K562 (cell line): ENCODE measurements around the gene S100P. TPM values are rescaled to one million over a fixed set of nuclear protein-coding genes. Genes with fewer than 3 reads are reported as not detected.

Source experiments
- polyA plus RNA-seq, 8 experiments: library from polyadenylated mRNA; depleted of rRNA in 4 of 8; stranded (reverse) in 5 of 8; unstranded in 3 of 8; fragments of >200 nt; fragmentation: Nextera tagmentation in 2 of 8; fragmentation: Illumina TruSeq in 1 of 8; extraction: Ambion mirVana in 2 of 8; extraction: Trizol in 1 of 8; gene quantifications; 2 replicates each; pipeline versions ENCODE4 v1.2.1 to v1.2.3, GENCODE V29; 2011 to 2014; ENCODE audit warnings: inconsistent platforms in 1 of 8, missing spikeins in 1 of 8
- total RNA-seq, 7 experiments: library from RNA; depleted of rRNA in 6 of 7; stranded (reverse); fragments of >200 nt in 6 of 7; fragmentation: Illumina TruSeq in 2 of 7; extraction: Trizol in 2 of 7; gene quantifications; 2 replicates each; pipeline versions ENCODE4 v1.2.1 to v1.2.3, GENCODE V29; 2011 to 2021; ENCODE audit warnings: low replicate concordance in 1 of 7

Gene S100P
- total and polyA plus RNA-seq, 9 of the 15 experiments (the other 6 are each of a cell fraction or from before 2014, with no cell fraction given) = 4.1 to 23.8 (median 7.5) TPM

Other genes with a start within 250 kb of the S100P start
- not detected in 2 replicates for gene PPP2R2C, start 221.3 kb upstream of the S100P start, total RNA-seq (2014; rRNA removed)
- gene PPP2R2C, start 221.3 kb upstream of the S100P start, total RNA-seq (2014; rRNA removed; fragmentation: Illumina TruSeq; extraction: Trizol) = not detected in 2 replicates
- not detected in 2 replicates for gene PPP2R2C, start 221.3 kb upstream of the S100P start, total RNA-seq (2015; rRNA removed; fragmentation: Illumina TruSeq; extraction: Trizol)
- 0.04 TPM in 1 of 2 replicates, not detected in the other for gene PPP2R2C, start 221.3 kb upstream of the S100P start, total RNA-seq (2021)
- gene PPP2R2C, start 221.3 kb upstream of the S100P start, polyA plus RNA-seq (2011; rRNA removed) = 0.06 TPM in 1 of 2 replicates, not detected in the other
- gene PPP2R2C, start 221.3 kb upstream of the S100P start, polyA plus RNA-seq (2014; fragmentation: Illumina TruSeq; extraction: Trizol) = not detected in 2 replicates
- not detected for gene PPP2R2C, start 221.3 kb upstream of the S100P start, polyA plus RNA-seq (2014; fragmentation: Nextera tagmentation; extraction: Ambion mirVana)
- gene PPP2R2C, start 221.3 kb upstream of the S100P start, polyA plus RNA-seq (2014; rRNA removed) = not detected in 2 replicates
- gene MAN2B2, start 118.7 kb upstream of the S100P start, total RNA-seq (2014; rRNA removed) = 5.3 and 6.0 TPM in 2 replicates
- 1.7 TPM in 2 replicates for gene MAN2B2, start 118.7 kb upstream of the S100P start, total RNA-seq (2014; rRNA removed; fragmentation: Illumina TruSeq; extraction: Trizol)
- gene MAN2B2, start 118.7 kb upstream of the S100P start, total RNA-seq (2015; rRNA removed; fragmentation: Illumina TruSeq; extraction: Trizol) = 3.8 and 4.1 TPM in 2 replicates
- 8.5 and 8.8 TPM in 2 replicates for gene MAN2B2, start 118.7 kb upstream of the S100P start, total RNA-seq (2021)
- 2.5 and 3.7 TPM in 2 replicates for gene MAN2B2, start 118.7 kb upstream of the S100P start, polyA plus RNA-seq (2011; rRNA removed)
- 3.7 and 4.8 TPM in 2 replicates for gene MAN2B2, start 118.7 kb upstream of the S100P start, polyA plus RNA-seq (2014; fragmentation: Illumina TruSeq; extraction: Trizol)
- gene MAN2B2, start 118.7 kb upstream of the S100P start, polyA plus RNA-seq (2014; fragmentation: Nextera tagmentation; extraction: Ambion mirVana) = under 1 TPM; 0.21 to 0.27 TPM
- gene MAN2B2, start 118.7 kb upstream of the S100P start, polyA plus RNA-seq (2014; rRNA removed) = 4.2 and 4.9 TPM in 2 replicates
- gene MRFAP1, start 53.2 kb upstream of the S100P start, total RNA-seq (2014; rRNA removed) = 147 and 234 TPM in 2 replicates
- gene MRFAP1, start 53.2 kb upstream of the S100P start, total RNA-seq (2014; rRNA removed; fragmentation: Illumina TruSeq; extraction: Trizol) = 151 and 173 TPM in 2 replicates
- 163 and 171 TPM in 2 replicates for gene MRFAP1, start 53.2 kb upstream of the S100P start, total RNA-seq (2015; rRNA removed; fragmentation: Illumina TruSeq; extraction: Trizol)
- 257 and 270 TPM in 2 replicates for gene MRFAP1, start 53.2 kb upstream of the S100P start, total RNA-seq (2021)
- 123 and 143 TPM in 2 replicates for gene MRFAP1, start 53.2 kb upstream of the S100P start, polyA plus RNA-seq (2011; rRNA removed)
- 185 and 221 TPM in 2 replicates for gene MRFAP1, start 53.2 kb upstream of the S100P start, polyA plus RNA-seq (2014; fragmentation: Illumina TruSeq; extraction: Trizol)
- 10 to 100 TPM; 46.0 to 59.9 TPM for gene MRFAP1, start 53.2 kb upstream of the S100P start, polyA plus RNA-seq (2014; fragmentation: Nextera tagmentation; extraction: Ambion mirVana)
- 251 and 255 TPM in 2 replicates for gene MRFAP1, start 53.2 kb upstream of the S100P start, polyA plus RNA-seq (2014; rRNA removed)
- gene MRFAP1L1, start 16.0 kb downstream of the S100P start, total RNA-seq (2014; rRNA removed) = 74.2 and 78.8 TPM in 2 replicates
- 85.7 and 86.2 TPM in 2 replicates for gene MRFAP1L1, start 16.0 kb downstream of the S100P start, total RNA-seq (2014; rRNA removed; fragmentation: Illumina TruSeq; extraction: Trizol)
- gene MRFAP1L1, start 16.0 kb downstream of the S100P start, total RNA-seq (2015; rRNA removed; fragmentation: Illumina TruSeq; extraction: Trizol) = 83.3 and 90.6 TPM in 2 replicates
- gene MRFAP1L1, start 16.0 kb downstream of the S100P start, total RNA-seq (2021) = 51.3 and 53.6 TPM in 2 replicates
- gene MRFAP1L1, start 16.0 kb downstream of the S100P start, polyA plus RNA-seq (2011; rRNA removed) = 59.5 and 83.8 TPM in 2 replicates
- 74.8 and 87.6 TPM in 2 replicates for gene MRFAP1L1, start 16.0 kb downstream of the S100P start, polyA plus RNA-seq (2014; fragmentation: Illumina TruSeq; extraction: Trizol)
- gene MRFAP1L1, start 16.0 kb downstream of the S100P start, polyA plus RNA-seq (2014; fragmentation: Nextera tagmentation; extraction: Ambion mirVana) = 10 to 100 TPM; 37.6 to 48.1 TPM
- 104 and 111 TPM in 2 replicates for gene MRFAP1L1, start 16.0 kb downstream of the S100P start, polyA plus RNA-seq (2014; rRNA removed)
- 31.6 and 38.3 TPM in 2 replicates for gene BLOC1S4, start 22.3 kb downstream of the S100P start, total RNA-seq (2014; rRNA removed)
- gene BLOC1S4, start 22.3 kb downstream of the S100P start, total RNA-seq (2014; rRNA removed; fragmentation: Illumina TruSeq; extraction: Trizol) = 10.0 and 11.2 TPM in 2 replicates
- 10.5 and 10.8 TPM in 2 replicates for gene BLOC1S4, start 22.3 kb downstream of the S100P start, total RNA-seq (2015; rRNA removed; fragmentation: Illumina TruSeq; extraction: Trizol)
- gene BLOC1S4, start 22.3 kb downstream of the S100P start, total RNA-seq (2021) = 29.4 and 31.1 TPM in 2 replicates
- gene BLOC1S4, start 22.3 kb downstream of the S100P start, polyA plus RNA-seq (2011; rRNA removed) = 21.0 and 25.5 TPM in 2 replicates
- 10.3 and 15.0 TPM in 2 replicates for gene BLOC1S4, start 22.3 kb downstream of the S100P start, polyA plus RNA-seq (2014; fragmentation: Illumina TruSeq; extraction: Trizol)
- 1 to 10 TPM; 3.1 to 3.9 TPM for gene BLOC1S4, start 22.3 kb downstream of the S100P start, polyA plus RNA-seq (2014; fragmentation: Nextera tagmentation; extraction: Ambion mirVana)
- 30.9 and 37.3 TPM in 2 replicates for gene BLOC1S4, start 22.3 kb downstream of the S100P start, polyA plus RNA-seq (2014; rRNA removed)
- gene KIAA0232, start 88.8 kb downstream of the S100P start, total RNA-seq (2014; rRNA removed) = 9.0 and 9.5 TPM in 2 replicates
- gene KIAA0232, start 88.8 kb downstream of the S100P start, total RNA-seq (2014; rRNA removed; fragmentation: Illumina TruSeq; extraction: Trizol) = 16.0 and 18.7 TPM in 2 replicates
- gene KIAA0232, start 88.8 kb downstream of the S100P start, total RNA-seq (2015; rRNA removed; fragmentation: Illumina TruSeq; extraction: Trizol) = 13.0 and 13.6 TPM in 2 replicates
- 14.7 TPM in 2 replicates for gene KIAA0232, start 88.8 kb downstream of the S100P start, total RNA-seq (2021)
- gene KIAA0232, start 88.8 kb downstream of the S100P start, polyA plus RNA-seq (2011; rRNA removed) = 17.4 and 17.9 TPM in 2 replicates
- gene KIAA0232, start 88.8 kb downstream of the S100P start, polyA plus RNA-seq (2014; fragmentation: Illumina TruSeq; extraction: Trizol) = 11.8 and 13.0 TPM in 2 replicates
- 1 to 10 TPM; 3.5 to 4.2 TPM for gene KIAA0232, start 88.8 kb downstream of the S100P start, polyA plus RNA-seq (2014; fragmentation: Nextera tagmentation; extraction: Ambion mirVana)
- gene KIAA0232, start 88.8 kb downstream of the S100P start, polyA plus RNA-seq (2014; rRNA removed) = 10.1 and 11.9 TPM in 2 replicates
- 50.2 and 54.4 TPM in 2 replicates for gene TBC1D14, start 215.9 kb downstream of the S100P start, total RNA-seq (2014; rRNA removed)
- 44.8 and 45.5 TPM in 2 replicates for gene TBC1D14, start 215.9 kb downstream of the S100P start, total RNA-seq (2014; rRNA removed; fragmentation: Illumina TruSeq; extraction: Trizol)
- 55.8 and 57.7 TPM in 2 replicates for gene TBC1D14, start 215.9 kb downstream of the S100P start, total RNA-seq (2015; rRNA removed; fragmentation: Illumina TruSeq; extraction: Trizol)
- 55.4 and 59.6 TPM in 2 replicates for gene TBC1D14, start 215.9 kb downstream of the S100P start, total RNA-seq (2021)
- gene TBC1D14, start 215.9 kb downstream of the S100P start, polyA plus RNA-seq (2011; rRNA removed) = 31.4 and 41.2 TPM in 2 replicates
- 46.2 and 47.7 TPM in 2 replicates for gene TBC1D14, start 215.9 kb downstream of the S100P start, polyA plus RNA-seq (2014; fragmentation: Illumina TruSeq; extraction: Trizol)
- 1 to 10 TPM; 2.1 to 2.7 TPM for gene TBC1D14, start 215.9 kb downstream of the S100P start, polyA plus RNA-seq (2014; fragmentation: Nextera tagmentation; extraction: Ambion mirVana)
- gene TBC1D14, start 215.9 kb downstream of the S100P start, polyA plus RNA-seq (2014; rRNA removed) = 43.3 and 50.8 TPM in 2 replicates